Liver (tissue), 9 donors: Measurements from ENCODE around the gene SORBS2. TPM values are rescaled to one million over a fixed set of nuclear protein-coding genes. Genes with fewer than 3 reads are reported as not detected.

ENCODE experiments used
- DNase-seq: peaks from one replicate; pipeline ENCODE4 v3.0.0-alpha.2; 2017; ENCODE audit warnings: low spot score
- H3K27ac ChIP-seq, 2 donors: one replicate each; pipeline ENCODE4 v1.7.0; 2013; ENCODE audit warnings: inconsistent platforms in 2 of 2, low read length in 2 of 2, control low read depth in 1 of 2, low read depth in 1 of 2, mild to moderate bottlenecking in 1 of 2
- H3K27me3 ChIP-seq, 4 donors: one replicate each; pipeline versions ENCODE4 v1.6.1 to v1.7.0; 2013; ENCODE audit warnings: low read length in 3 of 4, inconsistent platforms in 1 of 4, mild to moderate bottlenecking in 1 of 4, moderate library complexity in 1 of 4; ENCODE audit not compliant: control insufficient read depth in 4 of 4, insufficient read depth in 4 of 4
- H3K36me3 ChIP-seq, 4 donors: one replicate each; pipeline versions ENCODE4 v1.6.1 to v1.7.0; 2013; ENCODE audit warnings: low read length in 3 of 4, mild to moderate bottlenecking in 3 of 4, low read depth in 1 of 4, moderate library complexity in 1 of 4; ENCODE audit not compliant: control insufficient read depth in 4 of 4, insufficient read depth in 3 of 4
- H3K4me1 ChIP-seq, 4 donors: one replicate each; pipeline versions ENCODE4 v1.6.1 to v1.7.0; 2013; ENCODE audit warnings: low read length in 3 of 4, mild to moderate bottlenecking in 3 of 4, moderate library complexity in 1 of 4; ENCODE audit not compliant: control insufficient read depth in 4 of 4, insufficient read depth in 4 of 4
- H3K4me3 ChIP-seq, 3 donors: one replicate each; pipeline versions ENCODE4 v1.6.1 to v1.7.0; 2013; ENCODE audit warnings: low read length in 3 of 3, control low read depth in 1 of 3, low read depth in 1 of 3, mild to moderate bottlenecking in 1 of 3
- H3K9ac ChIP-seq, 2 donors: one replicate each; pipeline ENCODE4 v1.7.0; 2013; ENCODE audit warnings: low read length in 2 of 2, mild to moderate bottlenecking in 2 of 2, moderate library complexity in 2 of 2, control low read depth in 1 of 2, low read depth in 1 of 2
- H3K9me3 ChIP-seq, 4 donors: one replicate each; pipeline versions ENCODE4 v1.6.1 to v1.7.0; 2013; ENCODE audit warnings: low read length in 3 of 4; ENCODE audit not compliant: control insufficient read depth in 4 of 4
- ATF3 ChIP-seq: IDR thresholded peaks from 2 replicates; pipeline ENCODE4 v1.6.1; 2016; ENCODE audit warnings: antibody characterized with exemption
- EGR1 ChIP-seq, 2 donors: IDR thresholded peaks; 2 replicates each; pipeline ENCODE4 v1.6.1; 2016 to 2018; ENCODE audit warnings: antibody characterized with exemption in 2 of 2, low read depth in 2 of 2
- FOXA1 ChIP-seq: IDR thresholded peaks from 2 replicates; pipeline ENCODE4 v1.6.1; 2016; ENCODE audit warnings: antibody characterized with exemption
- FOXA2 ChIP-seq: IDR thresholded peaks from 2 replicates; pipeline ENCODE4 v1.6.1; 2016; ENCODE audit warnings: antibody characterized with exemption
- GABPA ChIP-seq, 2 donors: IDR thresholded peaks in 1 of 2; conservative IDR thresholded peaks in 1 of 2; 2 replicates each; pipeline ENCODE4 v1.6.1; 2016; ENCODE audit warnings: antibody characterized with exemption in 2 of 2, mild to moderate bottlenecking in 1 of 2, moderate library complexity in 1 of 2
- HNF4A ChIP-seq, 2 donors: conservative IDR thresholded peaks; 2 replicates each; pipeline ENCODE4 v1.6.1; 2016; ENCODE audit warnings: antibody characterized with exemption in 2 of 2, mild to moderate bottlenecking in 2 of 2
- HNF4G ChIP-seq: IDR thresholded peaks from 2 replicates; pipeline ENCODE4 v1.6.1; 2016; ENCODE audit warnings: antibody characterized with exemption
- JUND ChIP-seq, 2 donors: IDR thresholded peaks; 2 replicates each; pipeline ENCODE4 v1.6.1; 2016; ENCODE audit warnings: antibody characterized with exemption in 2 of 2
- MAX ChIP-seq: IDR thresholded peaks from 2 replicates; pipeline ENCODE4 v1.6.1; 2016; ENCODE audit warnings: antibody characterized with exemption
- NR2F2 ChIP-seq: IDR thresholded peaks from 2 replicates; pipeline ENCODE4 v1.6.1; 2016; ENCODE audit warnings: antibody characterized with exemption
- RAD21 ChIP-seq, 2 donors: IDR thresholded peaks; 2 replicates each; pipeline ENCODE4 v1.6.1; 2016; ENCODE audit warnings: antibody characterized with exemption in 2 of 2, mild to moderate bottlenecking in 2 of 2
- RXRA ChIP-seq, 2 donors: IDR thresholded peaks; 2 replicates each; pipeline ENCODE4 v1.6.1; 2017 to 2018; ENCODE audit warnings: antibody characterized with exemption in 2 of 2, mild to moderate bottlenecking in 1 of 2
- SP1 ChIP-seq: IDR thresholded peaks from 2 replicates; pipeline ENCODE4 v1.6.1; 2018; ENCODE audit warnings: antibody characterized with exemption, mild to moderate bottlenecking
- TAF1 ChIP-seq: conservative IDR thresholded peaks from 2 replicates; pipeline ENCODE4 v1.6.1; 2016; ENCODE audit warnings: antibody characterized with exemption, mild to moderate bottlenecking
- YY1 ChIP-seq: IDR thresholded peaks from 2 replicates; pipeline ENCODE4 v1.6.1; 2016; ENCODE audit warnings: antibody characterized with exemption, mild to moderate bottlenecking
- WGBS: extraction: QIAGEN DNeasy Blood & Tissue Kit; methylation state at CpG from one replicate; pipeline ENCODE4 v1.1.7; 2013; 5-methylcytosine and 5-hydroxymethylcytosine counted together
- polyA plus RNA-seq, 2 donors: library from polyadenylated mRNA; stranded (reverse) in 1 of 2; unstranded in 1 of 2; fragments of 200-250 nt in 1 of 2; fragments of >200 nt in 1 of 2; fragmentation: Nextera tagmentation in 1 of 2; extraction: Ambion mirVana in 1 of 2; gene quantifications; one replicate each; pipeline versions ENCODE4 v1.2.1 to v1.2.3, GENCODE V29; 2013 to 2015
- total RNA-seq, 2 donors: library from RNA; depleted of rRNA; stranded (reverse); fragments of >200 nt; gene quantifications; one replicate each; pipeline ENCODE4 v1.2.3, GENCODE V29; 2014
- TF ChIP-seq, protein P1 (sequence below): fragments of 150-350 bp; IDR thresholded peaks from 2 replicates; pipeline ENCODE4 v1.5.1; 2017; ENCODE audit warnings: improper control_type of control experiment, low read depth, low read length; ENCODE audit not compliant: missing input control
- TF ChIP-seq, protein P2 (sequence below): IDR thresholded peaks from 2 replicates; pipeline ENCODE4 v1.6.1; 2016; ENCODE audit warnings: antibody characterized with exemption
- TF ChIP-seq, protein P3 (sequence below): IDR thresholded peaks from 2 replicates; pipeline ENCODE4 v1.6.1; 2016; ENCODE audit warnings: antibody characterized with exemption, mild to moderate bottlenecking
- donor health status: healthy.
- donor health status: healthy.
- donor health status: healthy.
- donor health status: healthy.
- donor health status: healthy.

The SORBS2 gene
- total and polyA plus RNA-seq, 4 donors: 23.3 to 136 (median 59.6) TPM

DNA sequence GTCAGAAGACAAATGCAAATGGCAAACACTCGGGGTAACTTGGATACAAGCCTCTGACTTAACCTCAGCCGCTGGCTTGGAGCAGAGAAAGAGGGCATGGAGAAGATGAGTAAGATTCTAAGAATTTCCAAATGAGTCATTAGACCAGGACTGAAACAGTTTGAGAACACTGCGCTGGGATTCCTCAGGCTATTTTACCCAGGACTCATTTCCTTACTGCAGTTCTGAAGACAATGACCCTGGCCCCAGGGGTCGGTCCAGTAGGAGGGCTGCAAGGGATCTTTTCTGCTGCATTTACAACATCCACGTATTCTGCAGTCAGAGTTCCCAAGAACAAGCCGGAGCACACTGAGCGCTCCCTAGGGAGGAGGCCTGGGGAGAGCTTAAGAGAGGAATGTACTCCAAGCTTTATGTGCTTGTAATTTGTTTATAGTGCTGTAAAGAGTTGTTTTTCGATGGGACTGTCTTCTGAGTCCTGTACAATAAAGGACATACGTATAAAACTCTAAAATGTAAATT, 27.3 kb upstream of the SORBS2 start:
- H3K27me3 ChIP-seq: no peaks in the 10 kb centered on the region
- H3K27ac ChIP-seq: no peak overlapping the region
- H3K9me3 ChIP-seq: no peaks in the 10 kb centered on the region
- H3K4me3 ChIP-seq: no peak overlapping the region
- no peaks in the 10 kb centered on the region for H3K36me3 ChIP-seq
- H3K9ac ChIP-seq: no peak overlapping the region
- DNase-seq: no peak
- H3K4me1 ChIP-seq: peaks cover 0 to 15% (median 9%) of the 10 kb centered on the region in 4 donors
- 77% methylated on average over 9 of the region's 9 CpGs for WGBS
- TF ChIP-seq FOXA1 (no peak), TAF1 (no peak), RAD21 (IDR thresholded peaks at IDR 0.05) (peak in 1 of 2 donors; percentile 20), SP1 (no peak), RXRA (IDR thresholded peaks at IDR 0.05) (peak; percentile 21 to 50), NR2F2 (peak; percentile 69), GABPA (IDR thresholded peaks at IDR 0.05 in 1 of 2, conservative IDR thresholded peaks at IDR 0.05 in 1 of 2) (no peak), JUND (IDR thresholded peaks at IDR 0.05) (peak; percentile 82 to 85)
- TF ChIP-seq, protein P1, sequence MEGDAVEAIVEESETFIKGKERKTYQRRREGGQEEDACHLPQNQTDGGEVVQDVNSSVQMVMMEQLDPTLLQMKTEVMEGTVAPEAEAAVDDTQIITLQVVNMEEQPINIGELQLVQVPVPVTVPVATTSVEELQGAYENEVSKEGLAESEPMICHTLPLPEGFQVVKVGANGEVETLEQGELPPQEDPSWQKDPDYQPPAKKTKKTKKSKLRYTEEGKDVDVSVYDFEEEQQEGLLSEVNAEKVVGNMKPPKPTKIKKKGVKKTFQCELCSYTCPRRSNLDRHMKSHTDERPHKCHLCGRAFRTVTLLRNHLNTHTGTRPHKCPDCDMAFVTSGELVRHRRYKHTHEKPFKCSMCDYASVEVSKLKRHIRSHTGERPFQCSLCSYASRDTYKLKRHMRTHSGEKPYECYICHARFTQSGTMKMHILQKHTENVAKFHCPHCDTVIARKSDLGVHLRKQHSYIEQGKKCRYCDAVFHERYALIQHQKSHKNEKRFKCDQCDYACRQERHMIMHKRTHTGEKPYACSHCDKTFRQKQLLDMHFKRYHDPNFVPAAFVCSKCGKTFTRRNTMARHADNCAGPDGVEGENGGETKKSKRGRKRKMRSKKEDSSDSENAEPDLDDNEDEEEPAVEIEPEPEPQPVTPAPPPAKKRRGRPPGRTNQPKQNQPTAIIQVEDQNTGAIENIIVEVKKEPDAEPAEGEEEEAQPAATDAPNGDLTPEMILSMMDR: no peak

DNA sequence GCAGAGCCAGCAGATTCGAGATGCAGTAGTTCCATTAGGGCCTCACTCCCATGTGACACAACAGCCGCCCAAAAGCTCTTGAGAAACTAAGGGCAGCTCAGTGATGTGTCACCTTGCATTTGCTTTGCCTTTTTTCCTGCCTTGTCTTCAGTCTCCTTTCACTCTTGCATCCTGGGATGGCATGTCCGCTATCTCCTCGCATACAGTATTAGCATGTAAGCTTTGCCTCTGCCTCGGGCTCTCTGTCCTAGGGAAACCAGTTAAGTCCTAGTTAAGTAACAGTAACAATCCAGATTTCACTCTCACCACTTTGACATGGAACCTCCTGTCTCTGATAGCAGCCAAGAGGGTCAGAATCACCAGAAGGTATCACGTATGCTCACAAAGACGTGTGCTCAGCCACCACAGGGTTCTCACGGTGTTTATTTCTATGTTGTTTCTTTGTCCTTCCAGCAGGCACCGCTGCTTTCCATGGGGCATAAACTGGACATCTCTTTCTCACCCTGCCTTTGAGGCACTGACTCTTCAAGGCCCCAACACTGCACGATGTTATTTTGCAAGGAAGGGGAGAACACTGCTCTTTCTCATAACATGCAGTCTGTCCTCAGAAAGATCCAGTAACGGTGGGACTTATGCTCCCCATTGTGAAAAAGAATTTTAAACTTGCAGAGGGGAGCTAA, 26.7 kb upstream of the SORBS2 start:
- DNase-seq: no peak
- Histone ChIP-seq H3K4me1 (peaks cover 0 to 15% (median 9%) of the 10 kb centered on the region in 4 donors), H3K27me3 (no peaks in the 10 kb centered on the region), H3K9me3 (no peaks in the 10 kb centered on the region), H3K36me3 (no peaks in the 10 kb centered on the region), H3K4me3 (no peak overlapping the region), H3K9ac (no peak overlapping the region), H3K27ac (no peak overlapping the region)
- no peak for TF ChIP-seq HNF4A (conservative IDR thresholded peaks at IDR 0.05)
- no peak for TF ChIP-seq HNF4G
- no peak for TF ChIP-seq TAF1
- no peak for TF ChIP-seq ATF3
- TF ChIP-seq MAX: no peak
- TF ChIP-seq RAD21 (IDR thresholded peaks at IDR 0.05): no peak
- TF ChIP-seq FOXA2: no peak
- TF ChIP-seq, protein P2, sequence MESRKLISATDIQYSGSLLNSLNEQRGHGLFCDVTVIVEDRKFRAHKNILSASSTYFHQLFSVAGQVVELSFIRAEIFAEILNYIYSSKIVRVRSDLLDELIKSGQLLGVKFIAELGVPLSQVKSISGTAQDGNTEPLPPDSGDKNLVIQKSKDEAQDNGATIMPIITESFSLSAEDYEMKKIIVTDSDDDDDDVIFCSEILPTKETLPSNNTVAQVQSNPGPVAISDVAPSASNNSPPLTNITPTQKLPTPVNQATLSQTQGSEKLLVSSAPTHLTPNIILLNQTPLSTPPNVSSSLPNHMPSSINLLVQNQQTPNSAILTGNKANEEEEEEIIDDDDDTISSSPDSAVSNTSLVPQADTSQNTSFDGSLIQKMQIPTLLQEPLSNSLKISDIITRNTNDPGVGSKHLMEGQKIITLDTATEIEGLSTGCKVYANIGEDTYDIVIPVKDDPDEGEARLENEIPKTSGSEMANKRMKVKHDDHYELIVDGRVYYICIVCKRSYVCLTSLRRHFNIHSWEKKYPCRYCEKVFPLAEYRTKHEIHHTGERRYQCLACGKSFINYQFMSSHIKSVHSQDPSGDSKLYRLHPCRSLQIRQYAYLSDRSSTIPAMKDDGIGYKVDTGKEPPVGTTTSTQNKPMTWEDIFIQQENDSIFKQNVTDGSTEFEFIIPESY: no peak
- no peak for TF ChIP-seq EGR1 (IDR thresholded peaks at IDR 0.05; ENCODE audit: low read depth in 2 of 2)
- no peak for TF ChIP-seq RXRA (IDR thresholded peaks at IDR 0.05)
- TF ChIP-seq, protein P3, sequence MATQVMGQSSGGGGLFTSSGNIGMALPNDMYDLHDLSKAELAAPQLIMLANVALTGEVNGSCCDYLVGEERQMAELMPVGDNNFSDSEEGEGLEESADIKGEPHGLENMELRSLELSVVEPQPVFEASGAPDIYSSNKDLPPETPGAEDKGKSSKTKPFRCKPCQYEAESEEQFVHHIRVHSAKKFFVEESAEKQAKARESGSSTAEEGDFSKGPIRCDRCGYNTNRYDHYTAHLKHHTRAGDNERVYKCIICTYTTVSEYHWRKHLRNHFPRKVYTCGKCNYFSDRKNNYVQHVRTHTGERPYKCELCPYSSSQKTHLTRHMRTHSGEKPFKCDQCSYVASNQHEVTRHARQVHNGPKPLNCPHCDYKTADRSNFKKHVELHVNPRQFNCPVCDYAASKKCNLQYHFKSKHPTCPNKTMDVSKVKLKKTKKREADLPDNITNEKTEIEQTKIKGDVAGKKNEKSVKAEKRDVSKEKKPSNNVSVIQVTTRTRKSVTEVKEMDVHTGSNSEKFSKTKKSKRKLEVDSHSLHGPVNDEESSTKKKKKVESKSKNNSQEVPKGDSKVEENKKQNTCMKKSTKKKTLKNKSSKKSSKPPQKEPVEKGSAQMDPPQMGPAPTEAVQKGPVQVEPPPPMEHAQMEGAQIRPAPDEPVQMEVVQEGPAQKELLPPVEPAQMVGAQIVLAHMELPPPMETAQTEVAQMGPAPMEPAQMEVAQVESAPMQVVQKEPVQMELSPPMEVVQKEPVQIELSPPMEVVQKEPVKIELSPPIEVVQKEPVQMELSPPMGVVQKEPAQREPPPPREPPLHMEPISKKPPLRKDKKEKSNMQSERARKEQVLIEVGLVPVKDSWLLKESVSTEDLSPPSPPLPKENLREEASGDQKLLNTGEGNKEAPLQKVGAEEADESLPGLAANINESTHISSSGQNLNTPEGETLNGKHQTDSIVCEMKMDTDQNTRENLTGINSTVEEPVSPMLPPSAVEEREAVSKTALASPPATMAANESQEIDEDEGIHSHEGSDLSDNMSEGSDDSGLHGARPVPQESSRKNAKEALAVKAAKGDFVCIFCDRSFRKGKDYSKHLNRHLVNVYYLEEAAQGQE: no peak
- TF ChIP-seq GABPA (IDR thresholded peaks at IDR 0.05 in 1 of 2, conservative IDR thresholded peaks at IDR 0.05 in 1 of 2): no peak
- TF ChIP-seq FOXA1: no peak
- no peak for TF ChIP-seq JUND (IDR thresholded peaks at IDR 0.05)
- no peak for TF ChIP-seq YY1
- TF ChIP-seq SP1: no peak
- TF ChIP-seq, protein P1: no peak
- 92% methylated on average over 11 of the region's 11 CpGs for WGBS
